HFF-Myc (cell line): ENCODE data around the gene LSAMP.

Experiments used
- DNase-seq: peaks from one replicate; pipeline ENCODE4 v3.0.0-alpha.2; 2011; ENCODE audit warnings: low read depth; ENCODE audit errors: extremely low read depth
- H3K4me3 ChIP-seq: replicated peaks from 2 replicates; pipeline ENCODE4 v1.5.1; 2011; ENCODE audit warnings: low read depth, mild to moderate bottlenecking, control low read depth, low read length
- TF ChIP-seq, protein P1 (sequence below): IDR thresholded peaks from 2 replicates; pipeline ENCODE4 v1.5.1; 2012; ENCODE audit warnings: mild to moderate bottlenecking, low read depth, low read length, control low read depth; ENCODE audit errors: missing control alignments

Gene LSAMP

GRCh38 chr3:116470605-116471197, 25.4 kb upstream of the LSAMP start:
- no peak overlapping the region for H3K4me3 ChIP-seq
- DNase-seq = no peak
- TF ChIP-seq, protein P1, sequence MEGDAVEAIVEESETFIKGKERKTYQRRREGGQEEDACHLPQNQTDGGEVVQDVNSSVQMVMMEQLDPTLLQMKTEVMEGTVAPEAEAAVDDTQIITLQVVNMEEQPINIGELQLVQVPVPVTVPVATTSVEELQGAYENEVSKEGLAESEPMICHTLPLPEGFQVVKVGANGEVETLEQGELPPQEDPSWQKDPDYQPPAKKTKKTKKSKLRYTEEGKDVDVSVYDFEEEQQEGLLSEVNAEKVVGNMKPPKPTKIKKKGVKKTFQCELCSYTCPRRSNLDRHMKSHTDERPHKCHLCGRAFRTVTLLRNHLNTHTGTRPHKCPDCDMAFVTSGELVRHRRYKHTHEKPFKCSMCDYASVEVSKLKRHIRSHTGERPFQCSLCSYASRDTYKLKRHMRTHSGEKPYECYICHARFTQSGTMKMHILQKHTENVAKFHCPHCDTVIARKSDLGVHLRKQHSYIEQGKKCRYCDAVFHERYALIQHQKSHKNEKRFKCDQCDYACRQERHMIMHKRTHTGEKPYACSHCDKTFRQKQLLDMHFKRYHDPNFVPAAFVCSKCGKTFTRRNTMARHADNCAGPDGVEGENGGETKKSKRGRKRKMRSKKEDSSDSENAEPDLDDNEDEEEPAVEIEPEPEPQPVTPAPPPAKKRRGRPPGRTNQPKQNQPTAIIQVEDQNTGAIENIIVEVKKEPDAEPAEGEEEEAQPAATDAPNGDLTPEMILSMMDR = no peak

DNA sequence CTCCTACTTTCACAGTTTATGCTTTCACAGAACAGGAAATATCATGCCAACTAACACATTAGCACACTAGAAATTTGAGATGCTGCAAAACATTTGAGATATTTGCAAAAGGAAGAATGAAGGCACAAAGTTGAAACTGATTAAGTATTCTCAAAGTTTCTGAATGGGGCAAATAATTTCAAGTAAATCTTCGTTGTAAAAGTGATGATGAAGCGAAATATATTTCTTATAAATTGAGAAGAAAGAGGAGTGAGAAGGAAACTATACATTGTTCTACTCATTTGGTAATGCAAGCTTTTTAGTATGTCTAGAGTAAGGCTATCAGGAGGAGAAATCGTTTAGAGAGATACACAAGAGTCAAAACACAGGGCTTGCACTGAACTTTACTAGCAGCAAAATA, 24.3 kb upstream of the LSAMP start:
- TF ChIP-seq, protein P1 = no peak
- no peak for DNase-seq
- H3K4me3 ChIP-seq = no peak overlapping the region

DNA sequence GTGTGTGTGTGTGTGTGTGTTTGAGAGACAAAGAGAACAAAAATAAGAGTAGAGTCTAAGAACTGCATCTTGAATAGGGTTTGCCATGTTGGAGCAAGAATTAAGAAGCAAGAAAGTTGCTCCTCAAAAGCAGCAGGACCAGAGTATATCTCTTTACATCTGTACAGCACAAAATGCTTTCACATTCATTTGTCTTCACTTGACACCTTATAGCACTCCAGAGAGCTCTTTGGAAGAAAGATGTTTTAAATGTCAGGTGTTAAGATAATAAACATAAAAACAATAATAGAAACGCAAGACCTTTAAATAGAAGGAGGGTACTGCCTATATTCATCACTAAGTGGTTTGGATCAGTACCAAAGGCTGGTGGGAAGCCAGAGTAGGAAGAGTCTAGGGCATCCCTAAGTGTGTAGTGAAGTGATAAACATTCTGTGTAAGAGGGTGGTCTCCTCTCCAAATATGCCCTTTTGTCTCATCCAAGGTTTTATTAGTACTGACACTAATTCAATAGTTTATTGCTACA, 19.1 kb upstream of the LSAMP start:
- TF ChIP-seq, protein P1 = no peak
- DNase-seq = no peak
- H3K4me3 ChIP-seq = no peak overlapping the region

DNA sequence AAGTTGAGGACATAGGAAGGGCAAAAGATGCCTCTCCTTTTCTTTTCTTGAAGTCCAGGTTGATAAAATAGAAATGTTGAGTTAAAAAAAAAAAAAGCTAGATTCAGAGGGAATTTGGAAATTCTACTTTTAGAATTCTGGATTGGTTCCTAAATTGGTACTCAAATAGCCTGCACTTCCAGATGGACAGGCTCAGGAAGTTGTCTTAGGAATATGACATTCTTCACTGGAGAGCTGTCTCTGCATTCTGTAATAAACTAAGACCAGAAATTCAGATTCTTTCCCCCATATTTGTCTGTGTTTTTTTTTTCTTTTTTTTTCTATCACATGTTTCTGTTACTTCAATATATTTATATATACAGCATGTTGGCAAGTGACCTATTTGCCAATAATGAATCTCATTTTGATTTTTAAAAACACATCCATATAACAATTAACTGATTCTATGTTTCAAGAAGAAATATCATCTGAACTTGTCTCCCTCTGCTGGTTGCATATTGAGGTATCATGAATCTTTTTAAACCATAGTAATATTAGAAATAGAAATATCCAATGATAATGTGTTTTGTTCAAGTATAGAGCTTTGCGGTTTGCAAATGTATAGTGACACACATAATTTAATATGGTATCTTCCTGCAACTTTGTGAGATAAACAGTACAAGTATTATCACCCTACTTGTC, 8.5 kb upstream of the LSAMP start:
- TF ChIP-seq, protein P1 = no peak

GRCh38 chr3:116449546-116450350, 4.5 kb upstream of the LSAMP start:
- TF ChIP-seq, protein P1 = no peak
- no peak overlapping the region for H3K4me3 ChIP-seq
- no peak for DNase-seq

More for the DNA sequence above, 8.5 kb upstream of the LSAMP start:
- no peak overlapping the region for H3K4me3 ChIP-seq
- DNase-seq = no peak

GRCh38 chr3:116445990-116446389, 703 bp upstream of the LSAMP start:
- H3K4me3 ChIP-seq = no peak overlapping the region
- TF ChIP-seq, protein P1 = no peak
- DNase-seq = no peak
